GM23338 (cell line): ENCODE results near the gene POP4. TPM values are rescaled to one million over a fixed set of nuclear protein-coding genes. Genes with fewer than 3 reads are reported as not detected.

Source experiments
- ATAC-seq: fragments of 200-7000 bp; cut with Tn5 transposase; 3 replicates; pipeline ENCODE4 v1.9.1; 2020
- DNase-seq: peaks from one replicate; pipeline ENCODE4 v3.0.0-alpha.2; 2015; ENCODE audit warnings: low spot score
- H2AFZ ChIP-seq: fragments of 200-600 bp; sonication (generic); 2 replicates; pipeline ENCODE4 v1.8.0; 2016; ENCODE audit warnings: antibody characterized with exemption, mild to moderate bottlenecking, moderate library complexity
- H3F3A ChIP-seq: fragments of 200-600 bp; sonication (generic); replicated peaks from 2 replicates; pipeline ENCODE4 v1.8.0; 2017; ENCODE audit warnings: antibody characterized with exemption, mixed run types, low read depth
- H3K27ac ChIP-seq: fragments of 200-600 bp; sonication (generic); 2 replicates; pipeline ENCODE4 v1.6.1; 2016; ENCODE audit warnings: low read depth
- H3K27me3 ChIP-seq: fragments of 200-600 bp; sonication (generic); 2 replicates; pipeline ENCODE4 v1.8.0; 2016; ENCODE audit warnings: mild to moderate bottlenecking, mixed run types, moderate library complexity; ENCODE audit not compliant: insufficient read depth
- H3K36me3 ChIP-seq: fragments of 200-600 bp; sonication (generic); 2 replicates; pipeline ENCODE4 v1.8.0; 2016; ENCODE audit warnings: mild to moderate bottlenecking; ENCODE audit not compliant: insufficient read depth
- H3K4me1 ChIP-seq: fragments of 200-600 bp; sonication (generic); 2 replicates; pipeline ENCODE4 v1.8.0; 2016; ENCODE audit warnings: mild to moderate bottlenecking, moderate library complexity; ENCODE audit not compliant: insufficient read depth
- H3K4me2 ChIP-seq: fragments of 200-600 bp; sonication (generic); 2 replicates; pipeline ENCODE4 v1.7.1; 2017; ENCODE audit warnings: mixed run types
- H3K4me3 ChIP-seq: fragments of 200-600 bp; sonication (generic); 2 replicates; pipeline ENCODE4 v1.6.1; 2016; ENCODE audit warnings: mixed run types
- H3K79me2 ChIP-seq: fragments of 200-600 bp; sonication (generic); replicated peaks from 2 replicates; pipeline ENCODE4 v1.8.0; 2017; ENCODE audit warnings: mild to moderate bottlenecking; ENCODE audit not compliant: insufficient read depth
- H3K9me2 ChIP-seq: fragments of 200-600 bp; sonication (generic); 2 replicates; pipeline ENCODE4 v1.8.0; 2017; ENCODE audit not compliant: insufficient read depth
- H4K20me1 ChIP-seq: fragments of 200-600 bp; sonication (generic); replicated peaks from 2 replicates; pipeline ENCODE4 v1.8.0; 2017; ENCODE audit warnings: mild to moderate bottlenecking; ENCODE audit not compliant: insufficient read depth
- H3K27ac Mint-ChIP-seq: 2 replicates; pipeline ENCODE4 v1.8.0; 2020; ENCODE audit warnings: inconsistent platforms, mild to moderate bottlenecking, moderate library complexity, mixed read lengths
- H3K27me3 Mint-ChIP-seq: 3 replicates; pipeline ENCODE4 v1.8.0; 2022; ENCODE audit warnings: low read depth, mild to moderate bottlenecking, moderate library complexity, mixed read lengths, inconsistent platforms; ENCODE audit not compliant: insufficient read depth, poor library complexity
- H3K36me3 Mint-ChIP-seq: 3 replicates; pipeline ENCODE4 v1.8.0; 2021; ENCODE audit warnings: low read depth, mild to moderate bottlenecking, inconsistent platforms, moderate library complexity, mixed read lengths
- H3K4me1 Mint-ChIP-seq: 3 replicates; pipeline ENCODE4 v1.8.0; 2020; ENCODE audit warnings: mild to moderate bottlenecking, inconsistent platforms, mixed read lengths
- H3K4me3 Mint-ChIP-seq: 3 replicates; pipeline ENCODE4 v1.8.0; 2021; ENCODE audit warnings: moderate library complexity, mild to moderate bottlenecking, inconsistent platforms, mixed read lengths
- H3K9me3 Mint-ChIP-seq: 3 replicates; pipeline ENCODE4 v1.8.0; 2020; ENCODE audit warnings: moderate library complexity, mild to moderate bottlenecking, inconsistent platforms, mixed read lengths
- CREB1 ChIP-seq: fragments of 250-450 bp; sonication (Bioruptor Pico); IDR thresholded peaks from 2 replicates; pipeline ENCODE4 v1.5.0; 2020; ENCODE audit warnings: low read depth, mild to moderate bottlenecking, moderate library complexity
- CTCF ChIP-seq, 2 experiments: fragments of 200-600 bp in 1 of 2; sonication (generic) in 1 of 2; conservative IDR thresholded peaks; 2 replicates each; pipeline versions ENCODE4 v1.5.1 to v1.6.1; 2016 to 2017; ENCODE audit warnings: antibody characterized with exemption in 2 of 2, low read depth in 2 of 2, mild to moderate bottlenecking in 2 of 2, moderate library complexity in 1 of 2
- ETS1 ChIP-seq: IDR thresholded peaks from 2 replicates; pipeline ENCODE4 v1.6.1; 2016; ENCODE audit warnings: antibody characterized with exemption
- EZH2 ChIP-seq: fragments of 200-600 bp; sonication (generic); IDR thresholded peaks from one replicate; pipeline ENCODE4 v1.8.0; 2017; ENCODE audit warnings: antibody characterized with exemption, mild to moderate bottlenecking, low read depth; ENCODE audit not compliant: unreplicated experiment
- EZH2phosphoT487 ChIP-seq: fragments of 200-600 bp; sonication (generic); IDR thresholded peaks from one replicate; pipeline ENCODE4 v1.8.1; 2018; ENCODE audit warnings: antibody characterized with exemption; ENCODE audit not compliant: unreplicated experiment
- JUNB ChIP-seq: IDR thresholded peaks from one replicate; pipeline ENCODE4 v1.6.1; 2016; ENCODE audit warnings: antibody characterized with exemption; ENCODE audit not compliant: unreplicated experiment
- NANOG ChIP-seq: IDR thresholded peaks from 2 replicates; pipeline ENCODE4 v1.6.1; 2016; ENCODE audit warnings: antibody characterized with exemption, borderline replicate concordance
- POLR2AphosphoS5 ChIP-seq: IDR thresholded peaks from 2 replicates; pipeline ENCODE4 v1.6.1; 2016; ENCODE audit warnings: antibody characterized with exemption, low read depth
- STAT1 ChIP-seq: IDR thresholded peaks from one replicate; pipeline ENCODE4 v1.6.1; 2016; ENCODE audit warnings: antibody characterized with exemption; ENCODE audit not compliant: unreplicated experiment
- ZNF114 ChIP-seq: fragments of 250-450 bp; sonication (Bioruptor Pico); IDR thresholded peaks from 2 replicates; pipeline ENCODE4 v1.5.0; 2020; ENCODE audit warnings: mild to moderate bottlenecking, moderate library complexity
- ZNF331 ChIP-seq: fragments of 250-450 bp; sonication (Bioruptor Pico); IDR thresholded peaks from 2 replicates; pipeline ENCODE4 v1.5.0; 2020; ENCODE audit warnings: low read depth, mild to moderate bottlenecking, moderate library complexity
- ZNF462 ChIP-seq: fragments of 250-450 bp; sonication (Bioruptor Pico); IDR thresholded peaks from 2 replicates; pipeline ENCODE4 v1.5.0; 2020; ENCODE audit warnings: mild to moderate bottlenecking, moderate library complexity
- polyA plus RNA-seq: library from polyadenylated mRNA; unstranded; fragments of >200 nt; fragmentation: Nextera tagmentation; extraction: Ambion mirVana; gene quantifications from 2 replicates; pipeline ENCODE4 v1.2.1, GENCODE V29; 2016
- total RNA-seq: library from RNA; depleted of rRNA; stranded (reverse); fragments of >200 nt; shearing (Covaris generic); gene quantifications from 2 replicates; pipeline ENCODE4 v1.2.3, GENCODE V29; 2014

The POP4 gene
- total and polyA plus RNA-seq, 2 experiments from 2014 or later, result 37.2 to 58.3 TPM

GRCh38 chr19:29653398-29653797, 47.3 kb downstream of the POP4 start:
- Mint-ChIP-seq H3K27ac (no peak overlapping the region), H3K4me3 (no peak overlapping the region), H3K36me3 (no peaks in the 10 kb centered on the region), H3K27me3 (no peaks in the 10 kb centered on the region), H3K4me1 (no peaks in the 10 kb centered on the region), H3K9me3 (peaks cover 10% of the 10 kb centered on the region)
- H3K4me1 ChIP-seq, result no peaks in the 10 kb centered on the region
- no peaks in the 10 kb centered on the region for H3F3A ChIP-seq
- no peak overlapping the region for H3K4me2 ChIP-seq
- ATAC-seq (no peak), DNase-seq (no peak)
- H3K9me2 ChIP-seq, result no peaks in the 10 kb centered on the region
- no peaks in the 10 kb centered on the region for H3K27me3 ChIP-seq
- H3K79me2 ChIP-seq, result no peaks in the 10 kb centered on the region
- TF ChIP-seq STAT1 (no peak), ZNF462 (CRISPR knock-in tag) (no peak), CREB1 (CRISPR knock-in tag) (no peak), ZNF331 (CRISPR knock-in tag) (no peak), EZH2 (no peak), EZH2phosphoT487 (no peak), JUNB (no peak), CTCF (conservative IDR thresholded peaks at IDR 0.05; ENCODE audit: low read depth in 2 of 2) (no peak), ZNF114 (CRISPR knock-in tag) (no peak), ETS1 (no peak), POLR2AphosphoS5 (no peak), NANOG (no peak)
- no peaks in the 10 kb centered on the region for H3K36me3 ChIP-seq
- H3K4me3 ChIP-seq, result no peak overlapping the region
- no peak overlapping the region for H3K27ac ChIP-seq
- no peak overlapping the region for H2AFZ ChIP-seq
- no peaks in the 10 kb centered on the region for H4K20me1 ChIP-seq
